Stimulated activated CD4-positive, alpha-beta T cell treated with anti-CD3 and anti-CD28 coated beads, Interleukin-12 subunit alpha, Interleukin-12 subunit beta, amount 100 ng/mL, for 4 hours (primary cell): Measurements from ENCODE around the gene CTSE.

Source experiments
- DNase-seq: peaks from one replicate; pipeline ENCODE4 v3.0.0-alpha.2; 2020

CTSE gene

DNA sequence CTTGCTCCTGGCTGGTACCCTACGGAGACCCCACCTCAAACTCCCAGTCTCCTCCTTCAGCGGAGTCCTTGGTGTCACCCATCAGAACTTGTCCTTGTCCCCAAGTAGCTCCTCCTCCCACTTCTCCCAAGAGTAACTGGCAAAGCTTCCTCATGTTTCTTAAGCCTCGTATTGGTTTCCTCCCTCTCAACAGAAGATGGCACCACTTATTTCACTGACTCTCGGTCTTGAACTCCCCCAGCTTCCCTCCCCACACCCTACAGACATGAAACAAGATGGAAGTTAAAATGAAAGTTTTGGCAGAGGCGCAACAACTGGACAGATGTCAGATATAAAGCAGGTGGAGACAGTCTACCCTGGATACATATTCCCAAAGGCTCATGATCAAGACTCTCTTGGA, 33.9 kb downstream of the CTSE start:
- no peak for DNase-seq

DNA sequence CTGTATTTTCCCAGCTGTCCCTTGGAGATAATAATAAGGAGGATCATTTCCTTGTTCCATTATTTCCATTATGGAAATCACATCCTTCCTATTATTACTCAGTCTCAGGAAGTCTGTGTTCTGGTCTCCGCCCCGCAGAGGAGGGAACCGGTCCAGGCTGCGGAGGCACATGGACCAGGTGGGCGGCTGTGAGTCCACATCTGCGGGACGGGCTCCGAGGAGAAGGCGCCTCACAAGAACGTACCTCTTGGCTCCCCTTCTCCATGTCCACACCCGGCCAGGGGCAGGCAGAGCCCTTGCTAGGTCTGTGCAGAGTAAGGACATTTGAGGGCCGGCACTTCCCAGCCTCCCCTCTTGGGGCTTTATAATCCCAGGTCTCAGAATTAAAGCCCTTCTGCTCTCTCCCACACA, 35.1 kb downstream of the CTSE start:
- no peak for DNase-seq

DNA sequence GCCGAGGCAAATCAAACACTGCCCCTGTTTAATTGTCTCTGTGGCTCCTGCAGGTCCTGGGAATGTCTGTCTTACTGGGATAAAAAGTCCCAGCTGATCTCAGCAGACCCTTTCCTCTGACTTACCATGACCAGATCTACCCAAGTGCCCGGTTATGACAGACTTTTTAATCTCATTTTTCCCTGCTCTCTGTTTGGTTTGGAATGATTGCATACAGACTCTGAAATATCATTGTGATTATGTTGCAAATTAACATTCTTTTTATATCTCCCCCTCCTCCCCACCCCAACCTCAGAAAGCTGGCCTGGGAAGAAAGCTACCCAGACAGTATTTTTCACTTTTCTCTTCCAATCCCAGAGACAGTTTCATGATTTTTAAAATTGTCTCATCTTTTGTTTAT, 36.8 kb downstream of the CTSE start:
- no peak for DNase-seq

DNA sequence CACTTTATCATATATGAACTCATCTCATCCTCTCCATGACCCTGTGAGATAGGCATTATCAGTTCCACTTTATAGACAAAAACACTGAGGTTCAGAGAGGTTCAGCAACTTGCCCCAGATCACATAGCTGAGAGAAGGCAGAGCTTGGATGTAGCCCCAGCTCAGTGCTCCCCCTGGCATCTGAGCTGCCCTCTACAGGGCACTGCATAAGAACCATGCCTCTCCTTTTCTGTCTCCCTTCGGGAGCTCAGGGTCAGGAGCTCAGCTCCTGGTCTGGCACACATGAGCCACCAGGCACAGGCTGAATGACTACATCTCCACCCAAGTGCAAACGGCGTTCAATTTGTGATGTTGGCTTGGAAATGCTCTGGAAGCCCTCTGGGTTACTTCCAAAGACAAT, 37.4 kb downstream of the CTSE start:
- no peak for DNase-seq

DNA sequence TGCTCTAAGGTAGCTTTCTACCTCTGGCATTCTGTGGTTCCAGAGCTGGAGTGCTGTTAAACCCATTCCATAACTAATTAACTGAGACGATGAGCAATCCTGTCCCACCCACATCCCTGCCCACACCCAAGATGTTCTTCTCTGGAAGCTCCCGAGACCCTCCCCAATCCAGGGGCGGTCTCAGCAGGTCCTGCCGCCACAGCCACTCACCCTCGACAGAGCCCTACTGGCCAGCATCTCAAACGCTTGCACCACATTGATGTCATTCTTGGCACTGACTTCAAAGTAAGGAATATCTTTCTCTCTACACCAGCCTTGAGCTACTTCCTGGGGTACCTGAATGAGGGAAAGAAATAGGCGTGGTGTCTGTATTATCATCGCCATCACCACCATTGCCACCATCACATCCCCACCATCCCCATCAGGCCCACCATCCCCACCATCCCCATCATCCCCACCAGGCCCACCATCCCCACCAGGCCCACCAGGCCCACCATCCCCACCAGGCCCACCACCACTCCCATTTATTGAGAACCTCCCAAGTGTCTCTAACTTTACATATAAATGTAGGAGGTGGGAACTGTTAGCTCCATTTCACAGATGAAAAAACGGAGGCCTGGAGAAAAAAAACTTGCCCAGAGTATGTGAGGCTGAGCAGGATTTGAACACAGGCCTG, 38.2 kb downstream of the CTSE start:
- no peak for DNase-seq

DNA sequence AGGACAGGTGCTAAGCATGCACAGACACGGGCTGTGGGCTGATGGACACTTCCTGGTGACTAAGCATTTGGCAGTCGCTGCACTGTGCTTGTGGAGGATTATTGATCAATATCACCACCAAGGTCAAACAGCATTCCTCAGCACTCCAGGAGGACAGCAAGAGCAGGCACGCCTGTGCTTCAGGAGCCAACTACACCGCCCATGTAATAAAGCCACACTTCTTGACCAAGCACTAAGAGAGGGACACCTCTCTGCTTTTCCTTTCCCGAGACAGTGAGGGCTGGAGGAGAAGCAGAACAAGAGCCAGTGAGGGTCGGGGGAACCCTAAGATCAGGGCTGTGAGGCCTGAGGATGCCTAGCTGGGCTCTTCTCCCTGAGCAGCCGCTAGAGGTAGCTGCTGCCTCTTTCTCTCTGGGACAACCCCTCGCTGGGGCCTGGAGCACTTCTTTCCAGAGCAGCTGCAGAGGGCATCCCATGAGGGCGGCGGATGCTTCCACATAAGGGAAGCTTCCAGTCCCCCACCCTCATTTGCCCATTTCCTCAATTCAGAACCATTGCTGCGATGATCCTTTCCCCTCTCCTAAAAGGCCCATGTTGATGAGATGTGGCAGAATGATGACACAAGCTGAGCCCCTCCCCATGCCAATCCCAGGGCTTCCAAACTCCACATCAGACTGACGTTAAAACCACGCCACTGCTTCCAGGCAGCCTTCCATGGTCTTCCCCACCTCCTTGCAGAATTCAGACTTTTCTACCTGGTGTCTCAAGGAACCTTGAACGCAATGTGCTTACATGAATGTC, 39.6 kb downstream of the CTSE start:
- peak; percentile 11 for DNase-seq

DNA sequence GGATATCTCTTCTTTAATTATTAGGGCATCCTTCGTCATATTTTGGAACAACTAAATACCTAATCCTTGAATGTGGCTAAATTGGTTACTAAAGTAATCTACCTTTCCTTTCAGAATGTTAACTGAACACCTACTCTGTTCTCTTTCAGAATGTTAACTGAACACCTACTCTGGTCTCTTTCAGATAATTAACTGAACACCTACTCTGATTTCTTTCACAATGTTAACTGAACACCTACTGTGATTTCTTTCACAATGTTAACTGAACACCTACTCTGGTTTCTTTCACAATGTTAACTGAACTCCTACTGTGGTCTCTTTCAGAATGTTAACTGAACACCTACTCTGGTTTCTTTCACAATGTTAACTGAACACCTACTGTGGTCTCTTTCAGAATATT, 42.4 kb downstream of the CTSE start:
- no peak for DNase-seq

DNA sequence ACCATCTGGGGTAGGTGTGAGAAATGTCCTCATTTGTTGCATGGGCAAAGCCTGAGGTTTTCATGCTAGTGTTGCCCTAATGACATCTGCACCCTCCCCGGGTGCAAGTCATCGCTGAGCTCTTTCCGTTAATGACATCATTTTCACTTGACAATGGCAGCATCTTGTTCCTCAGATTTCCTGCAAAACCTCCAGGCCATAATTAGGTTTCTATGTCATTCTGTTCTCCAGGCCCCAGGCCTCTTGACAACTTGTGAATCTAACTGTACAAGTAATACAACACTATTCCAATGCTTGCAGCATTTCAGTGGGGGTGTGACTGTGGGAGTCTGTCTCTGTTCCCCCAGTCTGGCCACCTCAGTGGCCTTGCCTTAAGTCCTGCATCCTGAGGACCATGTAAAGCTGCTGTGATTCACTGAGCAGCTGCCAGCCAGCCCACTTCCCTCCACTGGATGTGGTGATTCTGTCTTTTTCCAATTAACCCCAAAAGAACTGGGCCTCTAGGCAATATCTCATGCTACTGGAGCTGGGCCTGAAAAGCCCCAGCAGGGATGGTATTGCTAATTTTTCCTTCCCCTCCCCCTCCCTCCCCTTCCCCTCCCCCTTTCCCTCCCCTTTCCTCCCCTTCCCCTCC, 43.3 kb downstream of the CTSE start:
- no peak for DNase-seq

DNA sequence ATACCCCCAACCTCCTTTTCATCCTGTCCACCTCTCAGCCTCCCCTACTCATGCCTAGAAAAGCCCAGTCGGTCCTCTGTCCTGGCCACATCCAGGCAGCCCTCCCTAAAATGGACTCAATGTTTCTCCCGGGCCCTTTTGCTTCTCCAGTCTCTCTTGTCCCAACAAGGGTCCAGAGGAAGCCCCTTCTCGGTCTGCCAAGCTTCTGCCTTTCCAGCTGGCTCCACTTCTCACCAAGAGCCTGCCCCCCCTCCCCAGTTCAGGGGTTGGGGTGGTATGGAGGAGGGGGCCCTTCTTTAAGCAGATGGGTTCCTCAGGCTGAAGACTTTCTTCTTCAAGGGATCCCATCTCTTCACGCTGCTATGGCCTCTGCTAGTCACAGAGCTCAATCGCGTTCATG, 44.4 kb downstream of the CTSE start:
- DNase-seq: no peak

DNA sequence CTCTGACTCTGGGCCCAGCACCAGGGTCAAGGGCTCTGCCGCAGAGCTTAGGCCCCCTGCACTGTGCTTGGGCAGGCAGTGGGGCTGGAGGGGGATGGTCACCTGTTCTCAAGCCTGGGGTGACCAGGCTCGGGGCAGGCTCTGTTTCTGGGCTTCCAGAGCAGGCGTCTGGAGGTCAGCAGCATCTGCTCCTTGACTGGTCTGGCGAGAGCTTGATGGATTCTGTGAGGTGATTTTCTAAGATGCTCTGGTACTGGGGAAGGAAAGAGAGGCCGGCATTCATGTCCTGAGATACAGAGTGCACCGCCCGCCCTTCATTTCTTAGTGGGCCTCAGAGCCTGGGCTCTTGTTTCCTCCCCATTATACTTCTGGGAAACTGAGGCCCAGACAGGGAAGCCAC, 45.0 kb downstream of the CTSE start:
- no peak for DNase-seq

DNA sequence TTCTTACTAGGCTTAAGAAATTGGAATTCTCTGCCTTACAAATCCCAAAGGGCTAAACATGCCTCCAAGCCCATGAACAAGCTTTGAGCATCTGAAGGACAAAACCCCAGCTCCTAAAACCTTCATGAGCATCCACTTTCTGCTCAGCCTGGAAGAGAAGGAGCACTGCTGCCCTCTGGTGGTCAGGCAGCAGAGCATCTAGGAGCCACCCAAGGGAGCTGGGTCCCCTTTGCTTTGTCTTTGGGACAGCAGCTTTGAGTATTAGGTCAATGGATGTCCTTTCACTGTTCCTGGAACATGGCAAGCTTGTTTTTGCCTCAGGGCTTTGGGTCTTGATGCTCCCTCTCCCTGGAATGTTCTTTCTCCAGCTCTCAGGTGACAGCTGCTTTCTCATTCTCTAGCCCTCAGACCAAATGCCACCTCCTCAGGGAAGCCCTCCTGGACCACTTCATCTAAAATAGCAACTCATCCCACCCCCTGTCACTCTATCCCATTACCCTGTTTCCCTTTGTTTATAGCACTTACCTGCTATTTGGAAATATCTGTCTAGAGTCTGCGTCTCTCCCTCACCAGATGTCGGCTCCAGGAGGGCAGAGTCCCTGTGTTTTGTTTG, 46.2 kb downstream of the CTSE start:
- DNase-seq: peak; percentile 77

DNA sequence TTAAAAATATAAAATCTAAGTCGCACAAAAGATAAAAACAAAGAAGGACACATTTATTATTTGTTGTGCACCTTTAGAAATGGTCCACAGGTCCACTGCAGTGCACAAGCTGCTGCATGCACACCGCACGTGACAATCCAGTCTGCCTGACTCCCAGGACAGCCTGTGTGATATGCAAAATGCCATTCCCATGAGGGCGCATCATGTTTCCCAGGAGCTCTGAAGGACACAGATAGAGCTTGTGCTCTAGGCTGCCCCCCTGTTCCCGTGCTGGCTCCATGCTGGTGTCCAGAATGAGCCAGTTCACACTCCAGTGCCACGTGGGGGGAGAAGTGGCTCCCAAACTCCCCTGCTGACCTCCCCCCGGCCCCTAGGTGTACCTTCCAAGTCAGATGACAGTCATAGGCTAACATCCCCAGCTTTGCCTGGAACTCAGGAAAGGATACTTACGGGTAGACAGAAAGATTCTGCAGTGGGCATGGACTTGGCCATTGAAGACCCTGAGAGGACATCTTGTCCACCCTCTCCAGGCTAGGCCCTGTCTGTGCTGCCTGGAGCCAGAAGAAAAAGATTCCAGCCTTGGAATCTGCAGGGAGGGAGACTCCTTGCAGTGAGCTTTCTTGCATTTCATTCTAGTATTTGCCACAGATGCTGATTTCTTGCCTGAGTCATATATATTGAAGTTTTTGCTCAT, 46.8 kb downstream of the CTSE start:
- DNase-seq: no peak

DNA sequence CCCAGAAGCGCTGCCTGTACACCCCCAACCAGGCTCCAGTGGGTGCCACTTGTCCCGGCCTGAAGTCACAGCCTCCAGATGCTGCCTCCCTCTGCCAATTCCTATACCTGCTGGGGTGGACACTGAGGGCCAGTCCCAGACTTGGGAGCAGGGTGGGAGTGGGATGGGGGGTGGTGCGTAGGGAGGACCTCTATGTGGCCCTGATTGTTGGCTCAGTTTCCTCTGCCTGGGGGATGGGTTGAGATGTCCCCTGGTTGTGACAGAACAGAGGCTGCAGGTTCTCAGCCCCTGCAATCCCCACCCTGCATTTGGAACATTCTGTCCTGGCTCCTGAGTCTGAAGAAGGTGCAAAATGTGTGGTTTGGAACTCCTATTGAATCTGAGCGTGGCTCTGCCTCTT, 47.7 kb downstream of the CTSE start:
- no peak for DNase-seq

DNA sequence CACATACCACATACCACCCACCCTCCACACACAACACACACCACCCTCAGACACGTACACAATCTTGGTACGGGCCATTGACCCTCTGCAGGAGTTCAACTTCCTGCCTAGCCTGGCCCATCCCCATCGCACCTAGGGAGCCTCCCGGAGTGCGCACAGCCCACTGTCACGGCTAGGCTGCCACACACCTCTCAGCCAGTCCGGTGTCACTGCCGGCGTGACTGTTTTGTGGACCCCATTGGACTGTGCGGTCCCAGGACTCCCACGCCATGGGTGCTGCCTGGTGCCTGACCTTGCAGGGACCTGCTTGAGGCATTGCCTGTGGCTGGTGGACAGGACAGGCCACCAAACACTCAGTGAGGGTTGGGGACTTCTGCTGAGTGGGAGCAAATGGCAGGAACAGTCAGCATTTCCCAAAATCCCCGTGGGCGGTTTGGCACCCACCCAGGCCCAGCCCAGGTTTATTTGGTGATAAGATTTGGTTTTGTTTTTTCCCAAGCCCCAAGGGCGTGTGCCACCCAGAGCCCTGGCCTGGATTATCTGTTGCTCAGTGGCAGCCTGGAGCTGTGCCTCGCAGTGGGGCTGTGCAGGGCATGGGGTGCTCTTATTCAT, 48.2 kb downstream of the CTSE start:
- no peak for DNase-seq

DNA sequence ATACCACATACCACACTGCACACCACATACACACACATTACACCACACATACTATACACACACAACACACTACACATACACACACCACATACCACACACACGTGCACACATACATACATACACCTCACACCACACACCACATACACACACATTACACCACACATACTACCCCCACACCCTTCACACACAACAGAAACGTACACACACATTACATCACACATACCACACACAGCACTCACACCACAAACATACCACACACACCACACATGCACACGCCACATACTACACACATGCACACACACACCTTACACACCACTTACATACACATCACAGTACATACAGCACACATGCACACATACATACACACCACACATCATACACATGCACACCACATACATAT, 49.0 kb downstream of the CTSE start:
- no peak for DNase-seq

DNA sequence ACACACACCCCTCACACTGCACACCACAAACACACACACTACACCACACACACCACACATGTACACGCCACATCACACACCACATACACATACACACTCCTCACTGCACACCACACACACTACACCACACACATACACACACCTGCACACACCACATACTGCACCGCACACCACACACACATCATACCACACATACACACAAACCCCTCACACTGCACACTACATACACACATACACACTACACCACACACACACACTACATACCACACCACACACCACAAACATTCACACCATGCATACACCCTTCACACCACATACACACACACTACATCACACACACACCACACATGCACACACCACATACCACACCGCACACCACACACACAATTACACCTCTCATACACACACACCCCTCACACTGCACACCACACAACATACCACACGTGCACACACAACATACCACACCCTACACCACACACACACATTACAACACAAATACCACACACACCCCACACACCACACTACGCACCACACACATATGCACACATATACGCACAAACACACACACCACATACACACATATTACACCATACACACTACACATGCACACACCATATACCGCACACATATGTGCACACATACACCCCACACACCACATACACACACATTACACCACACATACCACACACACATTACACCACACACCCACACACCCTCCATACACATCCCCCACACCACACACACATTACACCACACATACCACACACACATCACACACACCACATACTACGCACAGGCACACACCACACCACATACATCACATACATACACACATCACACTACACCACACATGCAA, 50.1 kb downstream of the CTSE start:
- DNase-seq: no peak

DNA sequence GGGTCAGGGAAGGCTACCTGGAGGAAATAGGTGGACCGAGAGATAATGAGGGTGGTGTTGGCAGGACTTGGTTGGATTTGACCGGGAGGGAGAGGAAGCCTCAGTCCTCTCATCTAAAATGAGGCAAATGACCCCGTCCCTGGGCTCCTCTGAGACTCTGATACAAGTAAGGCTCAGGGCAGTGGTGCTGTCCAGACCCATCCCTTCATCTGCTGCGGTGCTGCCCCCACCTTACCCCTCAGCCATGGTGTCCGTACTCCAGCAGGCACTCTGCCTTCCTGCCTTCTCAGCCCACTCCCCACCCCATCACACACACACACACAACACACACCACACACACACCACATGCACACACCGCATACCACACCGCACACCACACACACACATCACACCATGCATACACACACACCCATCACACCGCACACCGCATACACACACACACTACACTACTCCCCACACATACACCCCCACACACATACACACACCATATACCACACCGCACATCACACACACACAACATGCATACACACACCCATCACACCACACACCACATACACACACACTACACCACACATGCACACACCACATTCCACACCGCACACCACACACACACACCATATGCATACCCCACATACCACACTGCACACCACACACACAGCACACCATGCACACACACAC, 51.1 kb downstream of the CTSE start:
- DNase-seq: no peak

DNA sequence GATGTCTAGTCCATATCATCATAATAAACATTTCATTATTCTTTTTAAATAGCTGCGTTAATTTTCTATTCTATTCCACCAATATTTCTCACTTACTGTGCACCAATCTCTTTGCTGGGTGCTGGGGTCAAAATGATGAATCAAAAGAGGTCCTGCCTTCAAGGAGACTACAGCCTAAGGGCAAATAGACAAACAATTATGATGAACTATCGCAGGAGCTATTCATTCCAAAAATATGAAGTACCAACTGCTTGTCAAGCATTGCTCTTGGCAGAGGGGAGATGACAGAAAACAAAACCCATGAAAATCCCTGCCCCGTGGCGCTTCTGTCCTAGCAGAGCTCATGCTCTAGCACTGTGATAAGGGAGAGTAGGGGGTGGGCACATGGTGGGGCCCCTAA, 51.6 kb downstream of the CTSE start:
- DNase-seq: no peak

DNA sequence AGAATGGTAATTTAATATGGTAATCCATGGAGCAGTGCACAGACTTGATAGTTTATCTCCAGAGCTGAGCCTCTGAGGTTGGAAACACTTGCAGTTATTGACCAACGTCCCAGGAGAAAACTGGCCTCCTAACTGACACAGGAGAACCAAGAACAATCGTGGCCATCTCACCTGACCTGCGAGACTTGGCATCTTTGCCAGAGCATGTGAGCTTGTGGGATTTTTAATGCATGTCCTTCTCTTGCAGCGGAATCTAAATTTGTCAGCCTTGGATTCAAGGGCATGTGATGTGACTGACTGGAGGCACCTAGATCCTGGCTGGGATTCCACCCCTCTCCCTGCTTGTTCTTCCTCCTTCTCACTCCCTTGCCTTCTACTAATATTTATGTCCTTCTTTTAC, 52.6 kb downstream of the CTSE start:
- DNase-seq: no peak

DNA sequence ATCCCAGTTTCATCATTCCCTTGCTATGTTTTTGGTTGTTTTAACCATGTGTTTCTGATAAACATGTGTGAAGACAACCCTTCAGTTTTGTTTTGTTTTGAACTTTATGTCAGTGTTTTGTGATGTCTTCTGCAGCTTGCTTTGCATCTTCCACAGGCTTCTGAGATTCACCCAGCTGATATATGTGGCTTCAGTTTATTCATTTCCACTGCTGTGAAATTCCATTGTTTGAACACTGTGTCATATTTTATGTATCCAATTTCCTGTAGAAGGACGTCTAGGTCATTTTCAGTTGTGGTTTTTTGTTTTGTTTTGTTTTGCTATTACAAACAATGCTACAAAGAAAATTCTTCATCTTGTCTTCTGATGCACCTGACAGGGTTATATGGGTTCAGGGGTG, 53.2 kb downstream of the CTSE start:
- no peak for DNase-seq

DNA sequence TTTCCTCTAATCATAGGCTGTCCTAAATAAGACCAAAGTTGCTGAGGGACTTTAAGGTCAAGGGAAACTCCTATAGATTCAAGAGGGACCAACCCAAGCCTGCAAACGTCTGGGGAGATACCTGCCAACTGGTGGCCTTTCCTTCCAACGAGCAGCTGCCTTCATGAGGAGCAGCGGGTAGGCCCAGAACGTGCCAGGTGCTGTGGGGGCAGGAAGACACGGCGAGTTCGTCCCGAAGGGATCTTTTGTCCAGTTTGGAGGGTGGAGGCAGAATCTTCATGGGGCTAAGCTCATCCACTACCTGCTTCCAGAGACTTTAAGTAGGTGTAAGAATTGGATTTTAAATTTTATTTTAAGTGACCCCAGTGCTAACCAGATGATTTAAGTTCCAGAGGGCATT, 54.5 kb downstream of the CTSE start:
- no peak for DNase-seq
